H9 (cell line): ENCODE data around the gene AIFM1. TPM values are rescaled to one million over a fixed set of nuclear protein-coding genes. Genes with fewer than 3 reads are reported as not detected.

Experiments
- DNase-seq: peaks from one replicate; pipeline ENCODE4 v3.0.0-alpha.2; 2017
- H2AFZ ChIP-seq: one replicate; pipeline ENCODE4 v1.6.1; 2013; ENCODE audit warnings: mild to moderate bottlenecking, low read length, control low read depth, moderate library complexity
- H2AK5ac ChIP-seq: 2 replicates; pipeline ENCODE4 v1.6.1; 2013; ENCODE audit warnings: low read length, control low read depth, mixed read lengths; ENCODE audit not compliant: insufficient read length
- H2BK120ac ChIP-seq: one replicate; pipeline ENCODE4 v1.6.1; 2013; ENCODE audit warnings: low read depth, mild to moderate bottlenecking, low read length, control low read depth, inconsistent platforms; ENCODE audit not compliant: poor library complexity, severe bottlenecking
- H2BK12ac ChIP-seq: 2 replicates; pipeline ENCODE4 v1.6.1; 2013; ENCODE audit warnings: low read length, control low read depth, mixed read lengths, low read depth; ENCODE audit not compliant: insufficient read length
- H2BK15ac ChIP-seq: 2 replicates; pipeline ENCODE4 v1.6.1; 2013; ENCODE audit warnings: low read depth, low read length, control low read depth
- H2BK20ac ChIP-seq: one replicate; pipeline ENCODE4 v1.6.1; 2013; ENCODE audit warnings: low read depth, mild to moderate bottlenecking, low read length, control low read depth, inconsistent platforms; ENCODE audit not compliant: poor library complexity, severe bottlenecking
- H2BK5ac ChIP-seq: 2 replicates; pipeline ENCODE4 v1.6.1; 2013; ENCODE audit warnings: low read length, control low read depth, mixed read lengths; ENCODE audit not compliant: insufficient read length
- H3K14ac ChIP-seq: 2 replicates; pipeline ENCODE4 v1.6.1; 2013; ENCODE audit warnings: low read length, control low read depth; ENCODE audit not compliant: insufficient read depth
- H3K18ac ChIP-seq: 2 replicates; pipeline ENCODE4 v1.6.1; 2013; ENCODE audit warnings: low read depth, mild to moderate bottlenecking, mixed read lengths, low read length, control low read depth; ENCODE audit not compliant: insufficient read length
- H3K23ac ChIP-seq: 2 replicates; pipeline ENCODE4 v1.6.1; 2013; ENCODE audit warnings: low read length, control low read depth, mixed read lengths, low read depth; ENCODE audit not compliant: insufficient read length
- H3K23me2 ChIP-seq: 2 replicates; pipeline ENCODE4 v1.6.1; 2013; ENCODE audit warnings: low read depth, mild to moderate bottlenecking, mixed read lengths, low read length, control low read depth; ENCODE audit not compliant: insufficient read length, poor library complexity, severe bottlenecking
- H3K27ac ChIP-seq: 2 replicates; pipeline ENCODE4 v1.5.1; 2013; ENCODE audit warnings: low read length, control low read depth, mixed read lengths, low read depth; ENCODE audit not compliant: insufficient read length
- H3K27me3 ChIP-seq: 2 replicates; pipeline ENCODE4 v1.6.1; 2013; ENCODE audit warnings: low read length, control low read depth, inconsistent platforms; ENCODE audit not compliant: insufficient read depth
- H3K4ac ChIP-seq: 2 replicates; pipeline ENCODE4 v1.6.1; 2013; ENCODE audit warnings: low read depth, mild to moderate bottlenecking, control low read depth, inconsistent platforms, low read length, moderate library complexity
- H3K4me1 ChIP-seq: 2 replicates; pipeline ENCODE4 v1.6.1; 2013; ENCODE audit warnings: low read length, control low read depth, inconsistent platforms; ENCODE audit not compliant: insufficient read depth
- H3K4me2 ChIP-seq: 2 replicates; pipeline ENCODE4 v1.6.1; 2013; ENCODE audit warnings: low read length, control low read depth, mixed read lengths; ENCODE audit not compliant: insufficient read length, insufficient read depth
- H3K56ac ChIP-seq: 2 replicates; pipeline ENCODE4 v1.6.1; 2013; ENCODE audit warnings: low read depth, mild to moderate bottlenecking, mixed read lengths, low read length, control low read depth; ENCODE audit not compliant: insufficient read length
- H3K79me1 ChIP-seq: 2 replicates; pipeline ENCODE4 v1.6.1; 2013; ENCODE audit warnings: low read depth, mild to moderate bottlenecking, moderate library complexity, low read length, control low read depth, inconsistent platforms; ENCODE audit not compliant: insufficient read depth, poor library complexity, severe bottlenecking
- H3K79me2 ChIP-seq: 2 replicates; pipeline ENCODE4 v1.6.1; 2013; ENCODE audit warnings: low read length, control low read depth, inconsistent platforms; ENCODE audit not compliant: insufficient read depth
- H3K9ac ChIP-seq: 2 replicates; pipeline ENCODE4 v1.6.1; 2013; ENCODE audit warnings: low read length, control low read depth, mixed read lengths; ENCODE audit not compliant: insufficient read length; ENCODE audit errors: extremely low read depth
- H3K9me3 ChIP-seq: one replicate; pipeline ENCODE4 v1.6.1; 2013; ENCODE audit warnings: low read depth, low read length, inconsistent platforms; ENCODE audit not compliant: control insufficient read depth
- H3T11ph ChIP-seq: one replicate; pipeline ENCODE4 v1.6.1; 2013; ENCODE audit warnings: mild to moderate bottlenecking, low read length, control low read depth, inconsistent platforms
- H4K20me1 ChIP-seq: one replicate; pipeline ENCODE4 v1.6.1; 2013; ENCODE audit not compliant: control insufficient read depth, insufficient read length, insufficient read depth
- H4K5ac ChIP-seq: 2 replicates; pipeline ENCODE4 v1.6.1; 2013; ENCODE audit warnings: low read depth, mild to moderate bottlenecking, mixed read lengths, low read length, control low read depth; ENCODE audit not compliant: insufficient read length
- H4K8ac ChIP-seq: replicated peaks from 2 replicates; pipeline ENCODE4 v1.6.1; 2013; ENCODE audit warnings: low read length, control low read depth, mixed read lengths, low read depth; ENCODE audit not compliant: insufficient read length
- H4K91ac ChIP-seq: 2 replicates; pipeline ENCODE4 v1.6.1; 2013; ENCODE audit warnings: low read depth, mild to moderate bottlenecking, moderate library complexity, mixed read lengths, low read length, control low read depth; ENCODE audit not compliant: insufficient read length
- H3K27ac Mint-ChIP-seq, 3 experiments: 2 replicates in 2 of 3; 3 replicates in 1 of 3; pipeline ENCODE4 v1.8.0; 2020 to 2021; ENCODE audit warnings: mixed read lengths in 3 of 3, mild to moderate bottlenecking in 1 of 3, moderate library complexity in 1 of 3
- H3K27me3 Mint-ChIP-seq: 2 replicates; pipeline ENCODE4 v1.8.0; 2021; ENCODE audit warnings: low read depth, mild to moderate bottlenecking, moderate library complexity, mixed read lengths
- H3K36me3 Mint-ChIP-seq, 3 experiments: 2 replicates in 2 of 3; 3 replicates in 1 of 3; pipeline ENCODE4 v1.8.0; 2020 to 2021; ENCODE audit warnings: low read depth in 3 of 3, mixed read lengths in 3 of 3; ENCODE audit not compliant: insufficient read depth in 1 of 3
- H3K4me1 Mint-ChIP-seq, 2 experiments: 2 replicates each; pipeline ENCODE4 v1.8.0; 2020; ENCODE audit warnings: mixed read lengths in 2 of 2
- H3K4me3 Mint-ChIP-seq, 2 experiments: 2 replicates in 1 of 2; 3 replicates in 1 of 2; pipeline ENCODE4 v1.8.0; 2020 to 2021; ENCODE audit warnings: mild to moderate bottlenecking in 2 of 2, mixed read lengths in 2 of 2, moderate library complexity in 1 of 2
- H3K9me3 Mint-ChIP-seq, 2 experiments: 2 replicates in 1 of 2; 3 replicates in 1 of 2; pipeline ENCODE4 v1.8.0; 2020; ENCODE audit warnings: mild to moderate bottlenecking in 2 of 2, mixed read lengths in 2 of 2, moderate library complexity in 1 of 2
- WGBS: extraction: QIAGEN DNeasy Blood & Tissue Kit; methylation state at CpG from one replicate; pipeline ENCODE4 v1.1.7; 2013; ENCODE audit warnings: missing lambda C conversion rate, low lambda C conversion rate, mixed read lengths; ENCODE audit not compliant: insufficient read length; ENCODE audit errors: extremely low coverage; 5-methylcytosine and 5-hydroxymethylcytosine counted together
- total RNA-seq: library from RNA; stranded (reverse); gene quantifications from 2 replicates; pipeline ENCODE4 v1.2.1, GENCODE V29; 2021
- TF ChIP-seq, protein P1 (sequence below): fragments of 200-600 bp; sonication (generic); conservative IDR thresholded peaks from 3 replicates; pipeline ENCODE4 v1.8.0; 2021; ENCODE audit warnings: antibody characterized with exemption, mild to moderate bottlenecking

Gene AIFM1
- total RNA-seq, 1 experiment from 2014 or later = 43.7 TPM

DNA sequence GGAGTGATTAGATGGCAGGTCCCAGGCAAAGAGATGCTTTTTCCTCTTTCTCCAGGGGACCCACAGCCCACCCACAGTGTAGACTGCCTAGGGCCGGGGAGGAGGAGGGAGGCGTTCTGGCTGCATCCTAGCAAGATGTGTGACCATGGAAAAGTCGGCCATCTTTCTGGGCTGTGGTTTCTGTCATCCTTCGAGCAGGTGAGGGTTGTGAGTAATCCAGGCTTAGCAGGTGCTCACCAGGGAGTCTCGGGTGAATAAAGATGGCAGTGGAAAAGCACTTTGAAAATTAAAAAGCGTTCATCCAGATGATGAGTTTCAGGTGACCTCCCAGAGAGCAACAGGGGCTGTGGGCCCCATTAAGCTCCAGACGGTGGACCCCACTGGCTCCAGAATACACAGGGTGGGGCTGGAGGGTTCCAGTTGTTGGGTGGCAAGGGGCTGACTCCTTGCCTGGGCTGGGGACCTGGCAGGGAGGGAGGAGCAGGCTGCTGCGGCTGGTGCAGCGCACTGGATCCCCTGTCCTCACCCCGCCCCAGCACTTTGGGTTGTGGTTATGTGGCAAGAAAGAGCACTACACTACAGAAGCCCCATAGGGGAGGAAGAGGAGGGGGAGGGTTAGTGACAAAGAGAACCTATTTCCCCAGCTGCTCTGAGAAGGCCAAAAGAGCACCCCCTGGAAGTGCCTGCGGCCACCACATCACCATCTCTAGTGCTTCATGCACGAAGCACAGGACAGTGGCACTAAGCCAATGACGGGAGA, 79.0 kb downstream of the AIFM1 start:
- no peak overlapping the region for H2BK20ac ChIP-seq
- no peak overlapping the region for H3K56ac ChIP-seq
- H3K27ac ChIP-seq = no peak overlapping the region
- Mint-ChIP-seq H3K9me3 (peaks cover 0 to 72% of the 10 kb centered on the region in 2 experiments; a peak in 3 of 5 replicates), H3K27ac (peak overlapping the region in 1 of 3 experiments; percentile 92; a peak in 1 of 7 replicates), H3K4me3 (no peak overlapping the region), H3K4me1 (peaks cover 8 to 38% of the 10 kb centered on the region in 2 experiments), H3K27me3 (peaks cover 9% of the 10 kb centered on the region), H3K36me3 (peaks cover 0 to 4% (median 0%) of the 10 kb centered on the region in 3 experiments; a peak in 1 of 7 replicates)
- no peak overlapping the region for H2BK5ac ChIP-seq
- H3K23me2 ChIP-seq = no peaks in the 10 kb centered on the region
- H3K79me2 ChIP-seq = no peaks in the 10 kb centered on the region
- H4K91ac ChIP-seq = no peak overlapping the region
- no peak overlapping the region for H3K9ac ChIP-seq
- H2AK5ac ChIP-seq = no peak overlapping the region
- no peak overlapping the region for H3K4me2 ChIP-seq
- no peak overlapping the region for H3K4ac ChIP-seq
- no peak overlapping the region for H2BK12ac ChIP-seq
- TF ChIP-seq, protein P1, sequence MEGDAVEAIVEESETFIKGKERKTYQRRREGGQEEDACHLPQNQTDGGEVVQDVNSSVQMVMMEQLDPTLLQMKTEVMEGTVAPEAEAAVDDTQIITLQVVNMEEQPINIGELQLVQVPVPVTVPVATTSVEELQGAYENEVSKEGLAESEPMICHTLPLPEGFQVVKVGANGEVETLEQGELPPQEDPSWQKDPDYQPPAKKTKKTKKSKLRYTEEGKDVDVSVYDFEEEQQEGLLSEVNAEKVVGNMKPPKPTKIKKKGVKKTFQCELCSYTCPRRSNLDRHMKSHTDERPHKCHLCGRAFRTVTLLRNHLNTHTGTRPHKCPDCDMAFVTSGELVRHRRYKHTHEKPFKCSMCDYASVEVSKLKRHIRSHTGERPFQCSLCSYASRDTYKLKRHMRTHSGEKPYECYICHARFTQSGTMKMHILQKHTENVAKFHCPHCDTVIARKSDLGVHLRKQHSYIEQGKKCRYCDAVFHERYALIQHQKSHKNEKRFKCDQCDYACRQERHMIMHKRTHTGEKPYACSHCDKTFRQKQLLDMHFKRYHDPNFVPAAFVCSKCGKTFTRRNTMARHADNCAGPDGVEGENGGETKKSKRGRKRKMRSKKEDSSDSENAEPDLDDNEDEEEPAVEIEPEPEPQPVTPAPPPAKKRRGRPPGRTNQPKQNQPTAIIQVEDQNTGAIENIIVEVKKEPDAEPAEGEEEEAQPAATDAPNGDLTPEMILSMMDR = no peak
- no CpG with 5 or more reads among the region's 13 CpGs for WGBS
- H3K79me1 ChIP-seq = no peaks in the 10 kb centered on the region
- H3K9me3 ChIP-seq = no peaks in the 10 kb centered on the region
- no peak overlapping the region for H2BK15ac ChIP-seq
- H3K23ac ChIP-seq = no peak overlapping the region
- no peak overlapping the region for H4K5ac ChIP-seq
- no peak overlapping the region for H3K18ac ChIP-seq
- no peak overlapping the region for H3K14ac ChIP-seq
- no peak overlapping the region for H4K8ac ChIP-seq
- 0 out of 2 replicates have a peak, but pooled peaks cover 3% of the 10 kb centered on the region for H3K4me1 ChIP-seq
- no peak for DNase-seq
- H2AFZ ChIP-seq = no peak overlapping the region
- H2BK120ac ChIP-seq = no peak overlapping the region
- no peaks in the 10 kb centered on the region for H3K27me3 ChIP-seq
- H4K20me1 ChIP-seq = no peaks in the 10 kb centered on the region
- no peak overlapping the region for H3T11ph ChIP-seq
